Fibroblast of pulmonary artery (primary cell): Measurements from ENCODE around the gene F12.

Experiments used
- DNase-seq: peaks from one replicate; pipeline ENCODE4 v3.0.0-alpha.2; 2010; ENCODE audit warnings: low read depth
- H3K4me3 ChIP-seq: replicated peaks from 2 replicates; pipeline ENCODE4 v1.5.1; 2011; ENCODE audit warnings: low read depth, mild to moderate bottlenecking, control low read depth, low read length, moderate library complexity
- CTCF ChIP-seq: IDR thresholded peaks from 2 replicates; pipeline ENCODE4 v1.5.1; 2011; ENCODE audit warnings: mild to moderate bottlenecking, control low read depth, low read length, inconsistent platforms; ENCODE audit errors: missing control alignments

F12 gene

GRCh38 chr5:177455661-177456590 is 46.6 kb upstream of the F12 start:
- peak overlapping the region; percentile 46 for H3K4me3 ChIP-seq
- peak; percentile 90 for DNase-seq
- TF ChIP-seq CTCF, result peak; percentile 84

- H3K4me3 ChIP-seq, result peak overlapping the region; percentile 46
- TF ChIP-seq CTCF, result peak; percentile 34
- DNase-seq, result peak; percentile 63
These were observed 45.8 kb upstream of the F12 start for GRCh38 chr5:177455036-177455660.

GRCh38 chr5:177454397-177455035 is 45.2 kb upstream of the F12 start:
- DNase-seq, result peak; percentile 87
- TF ChIP-seq CTCF, result peak; percentile 40
- peak overlapping the region; percentile 46 for H3K4me3 ChIP-seq

GRCh38 chr5:177453852-177454396 is 44.6 kb upstream of the F12 start:
- peak overlapping the region; percentile 39 for H3K4me3 ChIP-seq
- DNase-seq, result no peak
- TF ChIP-seq CTCF, result no peak

- no peak for DNase-seq
- TF ChIP-seq CTCF, result no peak
- no peak overlapping the region for H3K4me3 ChIP-seq
These were observed 43.6 kb upstream of the F12 start for GRCh38 chr5:177452688-177453638.
